GM12872 (cell line): ENCODE results near the gene PAQR5.

Experiments used
- TF ChIP-seq, protein P1 (sequence below): IDR thresholded peaks from 3 replicates; pipeline ENCODE4 v1.5.1; 2011; ENCODE audit warnings: low read depth, mild to moderate bottlenecking, low read length, moderate library complexity; ENCODE audit not compliant: insufficient read depth

PAQR5 gene

DNA sequence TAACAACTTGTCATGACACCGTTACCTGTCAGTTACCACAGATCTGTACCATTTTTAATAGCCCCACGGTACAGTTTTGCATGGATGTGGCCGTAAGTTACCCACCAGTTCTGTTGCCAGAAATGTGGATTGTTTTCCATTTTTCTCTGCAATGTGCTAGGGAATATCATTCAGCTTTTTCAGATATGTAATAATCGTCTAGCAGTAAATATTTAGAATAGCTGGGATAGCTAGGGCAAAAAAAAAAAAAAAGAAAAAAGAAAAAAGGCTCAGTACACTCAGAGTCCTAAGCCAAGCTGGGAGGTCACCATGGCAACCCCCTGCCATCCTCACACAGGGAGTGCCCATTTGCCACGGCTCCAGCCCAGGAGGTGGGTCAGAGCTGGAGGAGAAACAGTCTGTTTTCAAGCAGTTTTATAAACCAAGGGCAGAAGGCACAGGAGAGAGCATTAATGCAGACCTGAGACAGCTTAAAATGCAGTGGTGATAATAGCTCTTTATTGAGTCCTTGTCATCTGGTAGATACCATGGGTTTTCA, 25.2 kb downstream of the PAQR5 start:
- TF ChIP-seq, protein P1, sequence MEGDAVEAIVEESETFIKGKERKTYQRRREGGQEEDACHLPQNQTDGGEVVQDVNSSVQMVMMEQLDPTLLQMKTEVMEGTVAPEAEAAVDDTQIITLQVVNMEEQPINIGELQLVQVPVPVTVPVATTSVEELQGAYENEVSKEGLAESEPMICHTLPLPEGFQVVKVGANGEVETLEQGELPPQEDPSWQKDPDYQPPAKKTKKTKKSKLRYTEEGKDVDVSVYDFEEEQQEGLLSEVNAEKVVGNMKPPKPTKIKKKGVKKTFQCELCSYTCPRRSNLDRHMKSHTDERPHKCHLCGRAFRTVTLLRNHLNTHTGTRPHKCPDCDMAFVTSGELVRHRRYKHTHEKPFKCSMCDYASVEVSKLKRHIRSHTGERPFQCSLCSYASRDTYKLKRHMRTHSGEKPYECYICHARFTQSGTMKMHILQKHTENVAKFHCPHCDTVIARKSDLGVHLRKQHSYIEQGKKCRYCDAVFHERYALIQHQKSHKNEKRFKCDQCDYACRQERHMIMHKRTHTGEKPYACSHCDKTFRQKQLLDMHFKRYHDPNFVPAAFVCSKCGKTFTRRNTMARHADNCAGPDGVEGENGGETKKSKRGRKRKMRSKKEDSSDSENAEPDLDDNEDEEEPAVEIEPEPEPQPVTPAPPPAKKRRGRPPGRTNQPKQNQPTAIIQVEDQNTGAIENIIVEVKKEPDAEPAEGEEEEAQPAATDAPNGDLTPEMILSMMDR = no peak

DNA sequence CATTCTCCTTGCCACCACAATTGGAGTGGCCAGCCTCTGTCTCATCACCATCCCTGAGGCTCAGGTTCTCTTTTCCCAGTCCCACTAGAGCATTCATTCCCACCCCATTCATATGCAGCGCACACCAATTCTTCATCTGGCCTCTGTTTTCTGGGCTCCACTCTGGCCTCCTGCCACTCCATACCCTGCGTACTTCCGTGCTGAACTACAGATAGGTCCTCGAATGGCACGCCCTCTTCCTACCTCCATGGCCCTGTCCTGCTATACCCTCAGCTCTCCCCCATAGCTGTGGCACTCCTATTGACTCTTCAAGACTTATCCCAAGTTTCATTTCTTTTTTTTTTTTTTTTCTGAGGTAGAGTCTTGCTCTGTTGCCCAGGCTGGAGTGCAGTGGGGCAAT, 25.9 kb downstream of the PAQR5 start:
- TF ChIP-seq, protein P1 = no peak

DNA sequence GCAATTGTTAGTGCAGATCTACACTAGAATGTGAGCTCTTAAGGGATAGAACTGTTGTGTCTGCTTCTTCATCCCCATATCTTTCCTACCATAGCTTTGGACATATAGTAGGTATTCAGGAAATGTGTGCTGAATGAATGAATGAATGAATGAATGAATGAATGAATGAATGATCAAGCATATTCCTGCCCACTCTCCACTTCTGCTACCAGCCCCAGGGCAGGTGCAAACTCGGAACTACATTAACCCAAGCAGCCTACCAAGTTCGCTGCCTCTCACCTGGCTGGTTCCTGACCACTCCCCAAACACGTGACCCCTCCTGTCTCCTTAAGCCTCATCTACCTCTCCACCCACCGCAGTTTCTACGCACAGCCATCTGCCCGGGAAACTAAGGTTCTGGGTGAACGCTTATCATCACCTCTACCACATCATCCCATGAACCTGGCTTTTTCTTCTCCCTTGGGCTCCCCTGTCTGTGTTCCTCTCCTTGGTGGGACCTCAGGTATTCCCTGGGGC, 26.8 kb downstream of the PAQR5 start:
- TF ChIP-seq, protein P1 = no peak

DNA sequence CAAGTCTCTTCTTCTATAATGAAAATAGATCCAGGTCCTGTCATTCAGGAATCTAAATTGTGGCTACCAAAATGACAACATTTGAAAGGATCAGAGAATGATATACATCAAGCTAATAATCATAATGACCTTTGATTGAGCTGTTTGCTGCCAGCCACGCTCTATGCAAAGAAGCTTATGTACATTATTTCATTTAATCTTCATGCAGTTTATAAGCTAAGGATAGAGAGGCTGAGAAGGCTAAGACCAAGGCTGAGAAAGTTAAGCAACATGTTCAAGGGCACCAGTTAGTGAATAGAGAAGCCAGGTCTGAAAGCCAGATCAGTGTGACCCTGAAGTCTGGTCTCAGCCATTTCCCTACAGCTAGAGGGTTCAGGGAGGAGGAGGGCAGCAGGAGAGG, 29.4 kb downstream of the PAQR5 start:
- TF ChIP-seq, protein P1 = no peak

DNA sequence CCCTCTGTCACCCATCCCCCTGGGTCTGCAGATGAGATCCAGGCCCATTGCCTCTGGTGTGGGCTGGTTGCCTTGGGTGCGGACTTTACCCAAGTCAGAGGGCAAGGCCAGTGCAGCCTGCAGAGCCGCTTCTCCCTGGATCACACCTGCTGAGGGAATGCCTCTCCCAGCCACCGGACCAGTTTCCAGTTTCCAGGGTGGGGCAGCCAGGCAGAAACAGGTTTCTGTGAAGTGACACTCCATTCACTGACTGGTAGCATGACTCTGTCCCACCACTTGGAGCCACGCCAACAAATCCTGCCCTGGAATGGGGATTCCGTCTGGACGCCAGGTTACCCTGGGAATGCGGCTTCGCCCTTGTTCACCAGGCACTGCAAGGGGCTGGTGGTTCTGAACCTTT, 30.0 kb downstream of the PAQR5 start:
- TF ChIP-seq, protein P1 = no peak

DNA sequence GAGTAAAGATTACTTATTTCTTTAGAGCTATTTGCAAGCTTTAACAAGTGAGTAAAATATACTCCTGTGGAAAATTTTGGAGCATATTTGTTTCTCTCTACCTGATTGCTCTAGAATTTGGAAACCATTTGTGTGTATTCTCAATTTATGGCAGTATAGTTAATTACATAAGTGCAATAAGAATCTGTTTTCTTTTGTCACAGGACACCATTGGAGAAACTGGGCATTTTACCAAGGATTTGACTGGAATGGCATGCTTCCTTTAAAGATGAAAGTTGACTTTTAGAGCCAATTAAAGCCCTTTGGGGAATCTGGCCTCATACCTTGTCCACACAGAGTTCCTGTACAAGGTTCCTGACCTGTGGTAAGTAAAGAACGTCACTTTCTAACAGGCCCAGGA, 38.4 kb downstream of the PAQR5 start:
- TF ChIP-seq, protein P1 = no peak

DNA sequence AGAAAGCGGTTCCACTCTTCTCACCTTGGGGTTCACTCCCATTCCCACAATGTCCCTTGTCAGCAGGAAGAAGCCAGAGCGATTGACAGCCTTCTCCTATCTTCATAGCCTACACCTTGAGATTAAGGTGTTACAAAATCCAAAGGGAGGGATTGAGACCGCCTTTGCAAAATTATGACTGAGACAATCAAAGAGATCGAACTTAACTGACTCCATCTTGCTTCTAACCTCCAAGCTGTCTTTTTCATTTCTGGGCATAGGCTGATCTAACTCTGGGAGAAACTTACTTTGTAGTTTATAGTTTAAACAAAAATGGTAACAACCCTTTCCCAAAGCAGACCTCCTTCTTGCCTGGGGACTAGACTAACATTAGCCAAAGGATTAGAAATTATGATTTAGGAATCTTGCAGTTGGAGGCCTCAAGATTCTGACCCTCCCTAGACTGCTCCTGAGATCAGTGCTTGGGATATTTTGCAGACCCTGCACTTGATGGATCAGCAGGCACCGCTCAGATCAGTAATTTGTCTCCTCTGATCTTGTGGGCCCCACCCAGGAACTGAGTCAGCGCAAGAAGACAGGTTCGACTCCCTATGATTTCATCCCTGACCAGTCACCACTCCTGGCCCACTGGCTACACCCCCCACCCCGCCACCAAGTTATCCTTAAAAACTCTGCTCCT, 40.0 kb downstream of the PAQR5 start:
- TF ChIP-seq, protein P1 = no peak
